Neural crest cell (in vitro differentiated cells): ENCODE measurements around the gene ARPC5L. TPM values are rescaled to one million over a fixed set of nuclear protein-coding genes. Genes with fewer than 3 reads are reported as not detected.

ENCODE experiments used
- DNase-seq: peaks from one replicate; pipeline ENCODE4 v3.0.0; 2021; ENCODE audit warnings: low read depth, mixed read lengths, low spot score
- H3K27ac Mint-ChIP-seq: one replicate; pipeline ENCODE4 v1.8.0; 2021; ENCODE audit warnings: mild to moderate bottlenecking, mixed read lengths; ENCODE audit not compliant: unreplicated experiment
- H3K27me3 Mint-ChIP-seq: 2 replicates; pipeline ENCODE4 v1.8.0; 2021; ENCODE audit warnings: low read depth, mild to moderate bottlenecking, mixed read lengths
- H3K36me3 Mint-ChIP-seq: 2 replicates; pipeline ENCODE4 v1.8.0; 2021; ENCODE audit warnings: low read depth, mild to moderate bottlenecking, mixed read lengths
- H3K4me1 Mint-ChIP-seq: 2 replicates; pipeline ENCODE4 v1.8.0; 2021; ENCODE audit warnings: mixed read lengths
- H3K4me3 Mint-ChIP-seq: one replicate; pipeline ENCODE4 v1.8.0; 2021; ENCODE audit warnings: mild to moderate bottlenecking, mixed read lengths
- H3K9me3 Mint-ChIP-seq: 2 replicates; pipeline ENCODE4 v1.8.0; 2021; ENCODE audit warnings: mixed read lengths
- total RNA-seq: library from RNA; stranded (reverse); gene quantifications from 2 replicates; pipeline ENCODE4 v1.2.1, GENCODE V29; 2021
- TF ChIP-seq, protein P1 (sequence below): fragments of 200-600 bp; sonication (generic); conservative IDR thresholded peaks from 2 replicates; pipeline ENCODE4 v1.5.0; 2021; ENCODE audit warnings: antibody characterized with exemption, mild to moderate bottlenecking

The ARPC5L gene
- total RNA-seq, 1 donor from 2014 or later: 42.1 TPM

GRCh38 chr9:124815601-124816000 is 46.3 kb upstream of the ARPC5L start:
- TF ChIP-seq, protein P1, sequence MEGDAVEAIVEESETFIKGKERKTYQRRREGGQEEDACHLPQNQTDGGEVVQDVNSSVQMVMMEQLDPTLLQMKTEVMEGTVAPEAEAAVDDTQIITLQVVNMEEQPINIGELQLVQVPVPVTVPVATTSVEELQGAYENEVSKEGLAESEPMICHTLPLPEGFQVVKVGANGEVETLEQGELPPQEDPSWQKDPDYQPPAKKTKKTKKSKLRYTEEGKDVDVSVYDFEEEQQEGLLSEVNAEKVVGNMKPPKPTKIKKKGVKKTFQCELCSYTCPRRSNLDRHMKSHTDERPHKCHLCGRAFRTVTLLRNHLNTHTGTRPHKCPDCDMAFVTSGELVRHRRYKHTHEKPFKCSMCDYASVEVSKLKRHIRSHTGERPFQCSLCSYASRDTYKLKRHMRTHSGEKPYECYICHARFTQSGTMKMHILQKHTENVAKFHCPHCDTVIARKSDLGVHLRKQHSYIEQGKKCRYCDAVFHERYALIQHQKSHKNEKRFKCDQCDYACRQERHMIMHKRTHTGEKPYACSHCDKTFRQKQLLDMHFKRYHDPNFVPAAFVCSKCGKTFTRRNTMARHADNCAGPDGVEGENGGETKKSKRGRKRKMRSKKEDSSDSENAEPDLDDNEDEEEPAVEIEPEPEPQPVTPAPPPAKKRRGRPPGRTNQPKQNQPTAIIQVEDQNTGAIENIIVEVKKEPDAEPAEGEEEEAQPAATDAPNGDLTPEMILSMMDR: no peak
- Mint-ChIP-seq H3K27me3 (no peaks in the 10 kb centered on the region), H3K4me3 (no peak overlapping the region), H3K4me1 (peaks cover 17% of the 10 kb centered on the region), H3K9me3 (no peaks in the 10 kb centered on the region), H3K36me3 (no peaks in the 10 kb centered on the region), H3K27ac (no peak overlapping the region)
- no peak for DNase-seq

- TF ChIP-seq, protein P1: no peak
- no peaks in the 10 kb centered on the region for H3K36me3 Mint-ChIP-seq
- H3K9me3 Mint-ChIP-seq: no peaks in the 10 kb centered on the region
- H3K27me3 Mint-ChIP-seq: no peaks in the 10 kb centered on the region
- no peak for DNase-seq
- H3K4me1 Mint-ChIP-seq: peaks cover 7% of the 10 kb centered on the region
- no peak overlapping the region for H3K4me3 Mint-ChIP-seq
- no peak overlapping the region for H3K27ac Mint-ChIP-seq
Observed at GRCh38 chr9:124818431-124819281, 43.3 kb upstream of the ARPC5L start.

GRCh38 chr9:124820698-124821623 is 41.0 kb upstream of the ARPC5L start:
- Mint-ChIP-seq H3K4me3 (no peak overlapping the region), H3K4me1 (peaks cover 7% of the 10 kb centered on the region), H3K9me3 (no peaks in the 10 kb centered on the region), H3K27ac (peak overlapping the region; percentile 86), H3K36me3 (no peaks in the 10 kb centered on the region), H3K27me3 (no peaks in the 10 kb centered on the region)
- no peak for DNase-seq
- TF ChIP-seq, protein P1: no peak

DNA sequence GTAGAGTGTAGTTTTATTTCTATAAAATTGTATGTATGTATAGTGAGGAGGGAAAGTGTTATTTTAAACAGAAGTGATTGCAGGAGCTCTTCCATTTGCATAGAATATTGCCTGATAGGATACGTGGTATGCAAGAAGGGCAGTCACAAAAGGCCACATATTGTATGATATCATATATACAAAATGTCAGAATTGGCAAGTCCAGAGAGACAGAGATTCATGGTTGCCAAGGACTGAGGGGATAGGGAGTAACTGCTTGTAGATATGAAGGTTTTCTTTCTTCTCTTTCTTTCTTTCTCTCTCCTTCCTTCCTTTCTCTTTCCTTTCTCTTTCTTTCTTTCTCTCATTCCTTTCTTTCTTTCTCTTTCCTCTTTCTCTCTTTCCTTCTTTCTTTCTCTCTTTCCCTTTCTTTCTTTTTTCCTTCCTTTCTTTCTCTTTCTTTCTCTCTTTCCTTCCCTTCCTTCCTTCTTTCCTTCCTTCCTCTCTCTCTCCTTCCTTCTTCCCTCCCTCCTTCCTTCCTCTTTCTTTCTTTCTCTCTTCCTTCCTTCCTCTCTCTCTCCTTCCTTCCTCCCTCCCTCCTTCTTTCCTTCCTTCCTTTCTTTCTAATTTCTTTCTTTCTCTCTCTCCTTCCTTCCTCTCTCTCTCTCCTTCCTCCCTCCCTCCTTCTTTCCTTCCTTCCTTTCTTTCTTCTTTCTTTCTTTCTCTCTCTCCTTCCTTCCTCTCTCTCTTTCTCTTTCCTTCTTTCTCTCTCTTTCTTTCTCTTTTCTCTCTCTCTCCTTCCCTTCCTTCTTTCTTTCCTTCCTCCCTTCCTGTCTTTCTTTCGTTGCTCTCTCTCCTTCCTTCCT is 33.2 kb upstream of the ARPC5L start:
- H3K27ac Mint-ChIP-seq: no peak overlapping the region

More for the DNA sequence above, 33.2 kb upstream of the ARPC5L start:
- peaks cover 3% of the 10 kb centered on the region for H3K4me1 Mint-ChIP-seq
- H3K36me3 Mint-ChIP-seq: no peaks in the 10 kb centered on the region
- H3K4me3 Mint-ChIP-seq: no peak overlapping the region
- peaks cover 5% of the 10 kb centered on the region for H3K27me3 Mint-ChIP-seq
- H3K9me3 Mint-ChIP-seq: no peaks in the 10 kb centered on the region
- DNase-seq: no peak
- TF ChIP-seq, protein P1: no peak
